Uterus (tissue), 2 donors: ENCODE measurements around the gene CAPZA2.

Experiments
- CTCF ChIP-seq, 4 experiments: fragments of 200-600 bp in 2 of 4; fragments of 450-650 bp in 2 of 4; sonication (generic) in 2 of 4; IDR thresholded peaks; one replicate each; pipeline ENCODE4 v1.5.1; 2016 to 2019; ENCODE audit warnings: antibody characterized with exemption in 4 of 4, mild to moderate bottlenecking in 2 of 4, moderate library complexity in 1 of 4
- POLR2A ChIP-seq, 2 donors: fragments of 450-650 bp; IDR thresholded peaks; one replicate each; pipeline ENCODE4 v1.6.1; 2016; ENCODE audit warnings: antibody characterized with exemption in 2 of 2, mild to moderate bottlenecking in 1 of 2, moderate library complexity in 1 of 2

GRCh38 chr7:116820149-116820548 lies 42.2 kb upstream of the CAPZA2 start:
- TF ChIP-seq CTCF (IDR thresholded peaks at IDR 0.05), result no peak
- no peak for TF ChIP-seq POLR2A (IDR thresholded peaks at IDR 0.05)
